HEK293 (cell line): Measurements from ENCODE around the gene TREX2.

Experiments used
- CTCF ChIA-PET: fragments of 350-600 bp; formaldehyde crosslinking; extraction: SDS; loops from one replicate; lab custom pipeline; 2021; ENCODE audit warnings: antibody characterized with exemption; lab: Yijun Ruan, JAX
- POLR2A ChIA-PET: fragments of 300-600 bp; formaldehyde crosslinking; extraction: SDS; loops from one replicate; lab custom pipeline; 2020; ENCODE audit warnings: antibody characterized with exemption, inconsistent platforms; lab: Yijun Ruan, JAX
- H3K27ac ChIP-seq: fragments of 200-500 bp; sonication (Bioruptor generic); 2 replicates; pipeline ENCODE4 v1.5.1; 2014; ENCODE audit warnings: low read depth, low read length, control low read depth, inconsistent platforms; ENCODE audit errors: extremely low read depth
- H3K36me3 ChIP-seq, 2 experiments: fragments of 200-500 bp in 1 of 2; sonication (Bioruptor generic) in 1 of 2; 1 replicate in 1 of 2; 2 replicates in 1 of 2; pipeline ENCODE4 v1.5.1; 2014 to 2017; ENCODE audit warnings: inconsistent platforms in 2 of 2, low read length in 2 of 2; ENCODE audit not compliant: control insufficient read depth in 2 of 2, insufficient read depth in 1 of 2
- H3K4me1 ChIP-seq: fragments of 200-500 bp; sonication (Bioruptor generic); 2 replicates; pipeline ENCODE4 v1.5.1; 2014; ENCODE audit warnings: mild to moderate bottlenecking, low read length, inconsistent platforms; ENCODE audit not compliant: control insufficient read depth, insufficient read depth
- H3K4me3 ChIP-seq: 2 replicates; pipeline ENCODE4 v1.5.1; 2011; ENCODE audit warnings: low read depth, mild to moderate bottlenecking, control low read depth, low read length, moderate library complexity
- H3K9me3 ChIP-seq: fragments of 200-500 bp; sonication (Bioruptor generic); 2 replicates; pipeline ENCODE4 v1.5.1; 2014; ENCODE audit warnings: low read depth, low read length, inconsistent platforms; ENCODE audit not compliant: control insufficient read depth, insufficient read depth
- EGR2 ChIP-seq: fragments of 450-650 bp; formaldehyde crosslinking; IDR thresholded peaks from 2 replicates; pipeline ENCODE4 v1.5.1; 2016; ENCODE audit warnings: low read depth, missing biosample characterization, missing genetic modification characterization
- KLF16 ChIP-seq: fragments of 450-650 bp; formaldehyde crosslinking; IDR thresholded peaks from 2 replicates; pipeline ENCODE4 v1.5.1; 2017; ENCODE audit warnings: missing biosample characterization, missing genetic modification characterization
- OSR2 ChIP-seq: fragments of 450-650 bp; formaldehyde crosslinking; IDR thresholded peaks from 2 replicates; pipeline ENCODE4 v1.5.1; 2016; ENCODE audit warnings: missing biosample characterization, missing genetic modification characterization
- SCRT1 ChIP-seq: fragments of 450-650 bp; formaldehyde crosslinking; IDR thresholded peaks from 2 replicates; pipeline ENCODE4 v1.5.1; 2016; ENCODE audit warnings: missing biosample characterization, missing genetic modification characterization, borderline replicate concordance
- SCRT2 ChIP-seq: fragments of 450-650 bp; formaldehyde crosslinking; IDR thresholded peaks from 2 replicates; pipeline ENCODE4 v1.5.1; 2016; ENCODE audit warnings: missing biosample characterization, missing genetic modification characterization
- SP7 ChIP-seq: fragments of 450-650 bp; formaldehyde crosslinking; IDR thresholded peaks from 2 replicates; pipeline ENCODE4 v1.5.1; 2016; ENCODE audit warnings: missing biosample characterization, missing genetic modification characterization
- ZBTB10 ChIP-seq: fragments of 450-650 bp; formaldehyde crosslinking; IDR thresholded peaks from 2 replicates; pipeline ENCODE4 v1.5.1; 2016; ENCODE audit warnings: missing biosample characterization, missing genetic modification characterization
- ZFHX2 ChIP-seq: fragments of 450-650 bp; formaldehyde crosslinking; conservative IDR thresholded peaks from 2 replicates; pipeline ENCODE4 v1.5.1; 2016; ENCODE audit warnings: missing biosample characterization, missing genetic modification characterization
- ZFP41 ChIP-seq: fragments of 450-650 bp; formaldehyde crosslinking; IDR thresholded peaks from 2 replicates; pipeline ENCODE4 v1.5.1; 2016; ENCODE audit warnings: missing biosample characterization, missing genetic modification characterization, borderline replicate concordance
- ZIC2 ChIP-seq: fragments of 450-650 bp; formaldehyde crosslinking; IDR thresholded peaks from 2 replicates; pipeline ENCODE4 v1.5.1; 2016; ENCODE audit warnings: missing biosample characterization, missing genetic modification characterization
- ZNF544 ChIP-seq: fragments of 450-650 bp; formaldehyde crosslinking; IDR thresholded peaks from 2 replicates; pipeline ENCODE4 v1.5.0; 2017; ENCODE audit warnings: missing biosample characterization, missing genetic modification characterization
- ZNF549 ChIP-seq: fragments of 450-650 bp; IDR thresholded peaks from 2 replicates; pipeline ENCODE4 v1.5.1; 2018; ENCODE audit warnings: missing biosample characterization, missing genetic modification characterization, mild to moderate bottlenecking, inconsistent platforms, moderate library complexity
- TF ChIP-seq, protein P1 (sequence below): fragments of 450-650 bp; formaldehyde crosslinking; IDR thresholded peaks from 2 replicates; pipeline ENCODE4 v1.5.1; 2017; ENCODE audit warnings: missing biosample characterization, missing genetic modification characterization
- TF ChIP-seq, protein P2 (sequence below): sonication (generic); formaldehyde crosslinking; IDR thresholded peaks from 2 replicates; pipeline ENCODE4 v1.8.1; 2022; ENCODE audit warnings: mild to moderate bottlenecking, moderate library complexity, missing genetic modification reagents
- TF ChIP-seq, protein P3 (sequence below): fragments of 450-650 bp; formaldehyde crosslinking; IDR thresholded peaks from 2 replicates; pipeline ENCODE4 v1.5.1; 2016; ENCODE audit warnings: missing biosample characterization, missing genetic modification characterization

Gene TREX2

DNA sequence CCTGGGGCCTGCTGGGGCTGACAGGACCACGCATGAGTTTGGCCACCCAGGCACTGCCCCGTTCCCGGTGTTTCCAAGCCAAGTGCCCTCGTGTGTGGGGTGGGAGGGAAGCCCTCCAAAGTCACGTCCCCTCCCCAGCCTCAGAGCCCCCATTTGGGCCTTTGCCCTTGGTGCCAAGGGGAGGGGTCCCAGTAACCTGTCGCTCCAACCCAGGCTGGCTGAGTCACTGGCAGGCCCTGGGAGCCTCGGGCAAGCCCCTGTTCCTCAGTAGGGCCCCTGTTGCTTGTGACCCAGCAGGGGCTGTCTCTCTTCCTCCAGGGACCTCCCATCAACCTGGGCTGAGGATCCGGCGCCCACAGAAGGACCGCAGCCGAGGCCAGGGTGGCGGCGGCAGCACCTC is 35.2 kb upstream of the TREX2 start:
- Histone ChIP-seq H3K9me3 (no peaks in the 10 kb centered on the region), H3K4me1 (no peaks in the 10 kb centered on the region), H3K27ac (no peak overlapping the region), H3K4me3 (no peak overlapping the region), H3K36me3 (no peaks in the 10 kb centered on the region)
- POLR2A ChIA-PET: no interaction called here
- CTCF ChIA-PET: interaction anchor here (1.0 to 1.7 kb wide), 2 partner anchors 10 to 17 kb away, joined by 3 to 6 read pairs; partner anchors contain the start of gene HAUS7
- no peak for TF ChIP-seq OSR2 (tag by site-specific recombination)
- TF ChIP-seq SCRT1 (tag by site-specific recombination): peak; percentile 50; the same call in 1 of the 2 replicates
- no peak for TF ChIP-seq ZNF549 (tag by site-specific recombination)
- TF ChIP-seq SCRT2 (tag by site-specific recombination): peak; percentile 83
- TF ChIP-seq ZIC2 (tag by site-specific recombination): peak; percentile 59

DNA sequence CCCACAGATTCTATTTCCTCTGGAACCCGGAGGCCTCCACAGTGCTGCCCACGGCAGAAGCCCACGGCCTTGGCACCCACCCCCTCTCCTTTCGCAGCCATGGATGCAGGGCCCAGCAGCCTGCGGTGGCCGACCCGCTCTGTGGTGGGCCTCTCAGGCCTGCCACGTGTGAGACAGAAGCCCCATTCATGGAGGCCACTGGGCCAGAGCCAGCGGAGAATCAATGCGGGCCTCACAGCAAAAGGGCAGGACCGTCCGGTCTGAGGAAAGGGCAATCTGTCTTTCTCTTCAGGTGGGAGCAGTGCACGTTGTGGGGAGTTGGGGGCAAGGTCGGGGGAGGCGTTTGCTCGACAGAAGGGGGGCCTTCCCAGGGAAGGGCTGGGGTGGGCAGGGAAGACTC is 32.9 kb upstream of the TREX2 start:
- TF ChIP-seq, protein P1, sequence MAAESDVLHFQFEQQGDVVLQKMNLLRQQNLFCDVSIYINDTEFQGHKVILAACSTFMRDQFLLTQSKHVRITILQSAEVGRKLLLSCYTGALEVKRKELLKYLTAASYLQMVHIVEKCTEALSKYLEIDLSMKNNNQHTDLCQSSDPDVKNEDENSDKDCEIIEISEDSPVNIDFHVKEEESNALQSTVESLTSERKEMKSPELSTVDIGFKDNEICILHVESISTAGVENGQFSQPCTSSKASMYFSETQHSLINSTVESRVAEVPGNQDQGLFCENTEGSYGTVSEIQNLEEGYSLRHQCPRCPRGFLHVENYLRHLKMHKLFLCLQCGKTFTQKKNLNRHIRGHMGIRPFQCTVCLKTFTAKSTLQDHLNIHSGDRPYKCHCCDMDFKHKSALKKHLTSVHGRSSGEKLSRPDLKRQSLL (tag by site-specific recombination): no peak
- TF ChIP-seq EGR2: 0 out of 2 replicates have a peak, but pooled peaks have one; percentile 29
- no peak for TF ChIP-seq KLF16 (tag by site-specific recombination)
- TF ChIP-seq, protein P2, sequence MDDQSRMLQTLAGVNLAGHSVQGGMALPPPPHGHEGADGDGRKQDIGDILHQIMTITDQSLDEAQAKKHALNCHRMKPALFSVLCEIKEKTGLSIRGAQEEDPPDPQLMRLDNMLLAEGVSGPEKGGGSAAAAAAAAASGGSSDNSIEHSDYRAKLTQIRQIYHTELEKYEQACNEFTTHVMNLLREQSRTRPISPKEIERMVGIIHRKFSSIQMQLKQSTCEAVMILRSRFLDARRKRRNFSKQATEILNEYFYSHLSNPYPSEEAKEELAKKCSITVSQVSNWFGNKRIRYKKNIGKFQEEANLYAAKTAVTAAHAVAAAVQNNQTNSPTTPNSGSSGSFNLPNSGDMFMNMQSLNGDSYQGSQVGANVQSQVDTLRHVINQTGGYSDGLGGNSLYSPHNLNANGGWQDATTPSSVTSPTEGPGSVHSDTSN (CRISPR knock-in tag): no peak
- TF ChIP-seq ZFHX2 (tag by site-specific recombination): peak; percentile 51; the same call in 1 of the 2 replicates
- TF ChIP-seq ZFP41 (tag by site-specific recombination): no peak
- TF ChIP-seq SP7 (tag by site-specific recombination): no peak
- TF ChIP-seq, all 188 proteins: peak for 2
- POLR2A ChIA-PET: no interaction called here
- H3K36me3 ChIP-seq: no peaks in the 10 kb centered on the region
- no peak overlapping the region for H3K27ac ChIP-seq
- CTCF ChIA-PET: no interaction called here
- H3K4me3 ChIP-seq: no peak overlapping the region
- H3K9me3 ChIP-seq: no peaks in the 10 kb centered on the region
- no peaks in the 10 kb centered on the region for H3K4me1 ChIP-seq

- POLR2A ChIA-PET: no interaction called here
- H3K4me3 ChIP-seq: no peak overlapping the region
- H3K36me3 ChIP-seq: no peaks in the 10 kb centered on the region
- H3K9me3 ChIP-seq: no peaks in the 10 kb centered on the region
- CTCF ChIA-PET: interaction anchor here (0.8 to 2.4 kb wide), 3 partner anchors 25 to 537 kb away, joined by 3 to 14 read pairs (median 3); no protein-coding TSS in a partner anchor
- TF ChIP-seq OSR2 (tag by site-specific recombination) (no peak), ZNF544 (tag by site-specific recombination) (no peak), EGR2 (no peak), ZBTB10 (tag by site-specific recombination) (no peak), SCRT2 (tag by site-specific recombination) (no peak)
- TF ChIP-seq, protein P3, sequence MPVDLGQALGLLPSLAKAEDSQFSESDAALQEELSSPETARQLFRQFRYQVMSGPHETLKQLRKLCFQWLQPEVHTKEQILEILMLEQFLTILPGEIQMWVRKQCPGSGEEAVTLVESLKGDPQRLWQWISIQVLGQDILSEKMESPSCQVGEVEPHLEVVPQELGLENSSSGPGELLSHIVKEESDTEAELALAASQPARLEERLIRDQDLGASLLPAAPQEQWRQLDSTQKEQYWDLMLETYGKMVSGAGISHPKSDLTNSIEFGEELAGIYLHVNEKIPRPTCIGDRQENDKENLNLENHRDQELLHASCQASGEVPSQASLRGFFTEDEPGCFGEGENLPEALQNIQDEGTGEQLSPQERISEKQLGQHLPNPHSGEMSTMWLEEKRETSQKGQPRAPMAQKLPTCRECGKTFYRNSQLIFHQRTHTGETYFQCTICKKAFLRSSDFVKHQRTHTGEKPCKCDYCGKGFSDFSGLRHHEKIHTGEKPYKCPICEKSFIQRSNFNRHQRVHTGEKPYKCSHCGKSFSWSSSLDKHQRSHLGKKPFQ (tag by site-specific recombination): no peak
- TF ChIP-seq, all 188 proteins: peak for 0
- Histone ChIP-seq H3K27ac (no peak overlapping the region), H3K4me1 (no peaks in the 10 kb centered on the region)
Measured at GRCh38 chrX:153477901-153478300, 32.0 kb upstream of the TREX2 start.
